Peyer's patch (tissue), 4 donors: ENCODE results near the gene ZNF770. TPM values are rescaled to one million over a fixed set of nuclear protein-coding genes. Genes with fewer than 3 reads are reported as not detected.

Experiments
- DNase-seq, 3 donors: peaks; one replicate each; pipeline ENCODE4 v3.0.0-alpha.2; 2017 to 2019
- H3K27ac ChIP-seq, 4 donors: fragments of 200-600 bp; sonication (generic); one replicate each; pipeline ENCODE4 v1.5.1; 2016 to 2019
- H3K27me3 ChIP-seq, 2 donors: fragments of 200-600 bp; sonication (generic); one replicate each; pipeline ENCODE4 v1.5.1; 2019
- H3K36me3 ChIP-seq, 3 donors: fragments of 200-600 bp; sonication (generic); one replicate each; pipeline ENCODE4 v1.5.1; 2016 to 2019
- H3K4me1 ChIP-seq, 4 donors: fragments of 200-600 bp; sonication (generic); one replicate each; pipeline ENCODE4 v1.5.1; 2016 to 2019
- H3K4me3 ChIP-seq, 4 donors: fragments of 200-600 bp; sonication (generic); 1 replicate in 3 of 4; 2 replicates in 1 of 4; pipeline ENCODE4 v1.5.1; 2016 to 2019; ENCODE audit warnings: mild to moderate bottlenecking in 1 of 4
- H3K9me3 ChIP-seq, 4 donors: fragments of 200-600 bp; sonication (generic); one replicate each; pipeline ENCODE4 v1.5.1; 2016 to 2019; ENCODE audit warnings: mild to moderate bottlenecking in 1 of 4
- POLR2A ChIP-seq, 2 donors: fragments of 450-650 bp; IDR thresholded peaks; one replicate each; pipeline ENCODE4 v1.5.1; 2017; ENCODE audit warnings: antibody characterized with exemption in 2 of 2, mild to moderate bottlenecking in 2 of 2, moderate library complexity in 2 of 2
- total RNA-seq, 4 donors: library from RNA; depleted of rRNA; stranded (reverse); fragments of >200 nt; gene quantifications; one replicate each; pipeline ENCODE4 v1.1.0, GENCODE V29; 2016
- TF ChIP-seq, protein P1 (sequence below), 6 experiments: fragments of 450-650 bp in 4 of 6; fragments of 200-600 bp in 2 of 6; sonication (generic) in 1 of 6; IDR thresholded peaks; one replicate each; pipeline ENCODE4 v1.5.1; 2017 to 2019; ENCODE audit warnings: antibody characterized with exemption in 6 of 6, mild to moderate bottlenecking in 3 of 6, moderate library complexity in 1 of 6

ZNF770 gene, protein sequence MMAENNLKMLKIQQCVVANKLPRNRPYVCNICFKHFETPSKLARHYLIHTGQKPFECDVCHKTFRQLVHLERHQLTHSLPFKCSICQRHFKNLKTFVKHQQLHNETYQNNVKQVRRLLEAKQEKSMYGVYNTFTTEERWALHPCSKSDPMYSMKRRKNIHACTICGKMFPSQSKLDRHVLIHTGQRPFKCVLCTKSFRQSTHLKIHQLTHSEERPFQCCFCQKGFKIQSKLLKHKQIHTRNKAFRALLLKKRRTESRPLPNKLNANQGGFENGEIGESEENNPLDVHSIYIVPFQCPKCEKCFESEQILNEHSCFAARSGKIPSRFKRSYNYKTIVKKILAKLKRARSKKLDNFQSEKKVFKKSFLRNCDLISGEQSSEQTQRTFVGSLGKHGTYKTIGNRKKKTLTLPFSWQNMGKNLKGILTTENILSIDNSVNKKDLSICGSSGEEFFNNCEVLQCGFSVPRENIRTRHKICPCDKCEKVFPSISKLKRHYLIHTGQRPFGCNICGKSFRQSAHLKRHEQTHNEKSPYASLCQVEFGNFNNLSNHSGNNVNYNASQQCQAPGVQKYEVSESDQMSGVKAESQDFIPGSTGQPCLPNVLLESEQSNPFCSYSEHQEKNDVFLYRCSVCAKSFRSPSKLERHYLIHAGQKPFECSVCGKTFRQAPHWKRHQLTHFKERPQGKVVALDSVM
- 10 to 100 TPM; 11.5 to 23.9 (median 16.5) TPM for total RNA-seq

DNA sequence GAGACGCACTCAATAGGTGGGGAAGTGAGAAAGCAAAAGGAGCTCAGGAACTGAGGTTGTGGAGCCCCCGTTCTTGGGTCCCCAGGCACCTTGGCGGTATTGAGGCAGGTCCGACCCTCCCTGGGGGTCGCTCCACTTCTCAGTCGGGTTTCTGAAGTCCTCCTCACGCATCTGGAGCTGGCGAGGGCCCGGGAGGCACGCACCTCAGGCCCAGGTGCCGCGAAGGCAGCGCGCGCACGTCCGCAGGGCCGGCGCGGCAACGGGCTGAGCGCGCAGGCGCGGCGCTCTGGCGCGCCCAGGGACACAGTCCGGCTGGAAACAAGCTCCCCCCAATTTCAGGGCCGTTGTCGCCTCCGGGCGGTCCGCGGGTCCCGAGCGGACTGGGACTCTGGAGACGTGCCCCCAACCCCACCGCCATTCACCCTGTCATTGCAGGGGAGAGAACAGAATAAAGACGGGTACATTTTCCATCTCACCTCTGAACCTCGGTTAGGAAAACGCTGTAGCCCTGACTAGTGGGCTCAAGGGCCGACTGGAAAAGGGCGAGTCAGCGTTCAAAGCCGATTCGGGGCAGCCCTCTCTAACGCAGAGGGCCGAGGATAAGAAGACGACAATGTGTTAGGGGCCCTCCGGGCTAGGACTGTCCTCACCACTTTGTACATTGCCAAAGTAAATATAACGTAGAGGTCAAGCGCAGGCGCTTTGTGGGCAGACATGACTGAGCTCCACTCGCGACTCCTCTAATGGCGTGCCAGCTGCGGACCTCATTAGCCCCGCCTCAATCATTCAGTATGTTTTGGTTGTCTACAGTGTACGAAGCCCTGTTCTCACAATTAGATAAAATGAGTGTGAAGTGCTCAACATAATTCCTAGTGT lies at the start of gene ZNF770:
Gene ZNF770, minus strand, starts transcription at position 261 of the 876 bp plus-strand sequence. CDS start 4,853 bp downstream, outside the sequence.
- no peaks in the 10 kb centered on the region for H3K27me3 ChIP-seq
- TF ChIP-seq POLR2A (IDR thresholded peaks at IDR 0.05) = peak; percentile 44 to 81
- TF ChIP-seq, protein P1, sequence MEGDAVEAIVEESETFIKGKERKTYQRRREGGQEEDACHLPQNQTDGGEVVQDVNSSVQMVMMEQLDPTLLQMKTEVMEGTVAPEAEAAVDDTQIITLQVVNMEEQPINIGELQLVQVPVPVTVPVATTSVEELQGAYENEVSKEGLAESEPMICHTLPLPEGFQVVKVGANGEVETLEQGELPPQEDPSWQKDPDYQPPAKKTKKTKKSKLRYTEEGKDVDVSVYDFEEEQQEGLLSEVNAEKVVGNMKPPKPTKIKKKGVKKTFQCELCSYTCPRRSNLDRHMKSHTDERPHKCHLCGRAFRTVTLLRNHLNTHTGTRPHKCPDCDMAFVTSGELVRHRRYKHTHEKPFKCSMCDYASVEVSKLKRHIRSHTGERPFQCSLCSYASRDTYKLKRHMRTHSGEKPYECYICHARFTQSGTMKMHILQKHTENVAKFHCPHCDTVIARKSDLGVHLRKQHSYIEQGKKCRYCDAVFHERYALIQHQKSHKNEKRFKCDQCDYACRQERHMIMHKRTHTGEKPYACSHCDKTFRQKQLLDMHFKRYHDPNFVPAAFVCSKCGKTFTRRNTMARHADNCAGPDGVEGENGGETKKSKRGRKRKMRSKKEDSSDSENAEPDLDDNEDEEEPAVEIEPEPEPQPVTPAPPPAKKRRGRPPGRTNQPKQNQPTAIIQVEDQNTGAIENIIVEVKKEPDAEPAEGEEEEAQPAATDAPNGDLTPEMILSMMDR (IDR thresholded peaks at IDR 0.05) = peak in 2 of 6 experiments; percentile 8 to 9
- H3K27ac ChIP-seq = peak within 1 kb of the TSS; percentile 84 to 96 (median 93)
- peak; percentile 60 to 90 (median 87) for DNase-seq
- no peaks in the 10 kb centered on the region for H3K9me3 ChIP-seq
- peaks cover 0 to 33% (median 11%) of the 10 kb centered on the region in 4 donors for H3K4me1 ChIP-seq
- peak within 1 kb of the TSS; percentile 62 to 93 (median 70) for H3K4me3 ChIP-seq
- H3K36me3 ChIP-seq = peaks cover 0 to under 1% (median 0%) of the 10 kb centered on the region in 3 donors

DNA sequence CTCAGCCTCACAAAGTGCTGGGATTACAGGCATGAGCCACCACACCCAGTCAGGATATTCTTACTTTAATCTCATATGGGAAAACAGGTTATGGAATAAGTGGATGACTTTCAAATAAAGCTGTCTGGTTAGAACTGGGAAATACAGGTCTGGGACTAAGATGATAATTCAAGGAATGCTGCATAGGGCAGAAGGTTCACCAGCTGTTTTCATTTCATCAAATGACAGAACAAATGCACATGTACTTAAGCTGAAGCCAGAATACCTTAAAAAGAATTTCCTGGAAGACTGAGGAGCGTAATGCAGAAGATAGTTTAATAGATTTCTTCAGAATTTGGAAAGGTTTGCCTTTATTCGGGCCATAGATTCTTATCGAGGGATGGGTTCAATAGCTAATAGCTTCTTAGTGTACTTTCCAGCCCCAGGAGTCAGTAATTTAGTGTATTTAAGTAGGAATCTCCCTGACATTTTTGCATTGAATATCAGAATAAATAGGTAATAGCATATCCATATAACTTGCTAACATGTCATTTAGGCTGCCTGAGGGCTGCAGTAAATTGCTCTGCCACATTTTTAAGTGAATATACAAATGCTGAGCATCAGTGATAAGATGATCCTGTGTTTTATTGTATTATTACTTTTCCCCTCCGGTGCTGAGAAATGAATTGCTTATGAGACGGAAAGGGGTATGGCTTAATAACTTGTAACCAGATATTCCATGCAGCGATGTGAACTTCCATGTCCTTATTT lies 40.3 kb upstream of the ZNF770 start:
- H3K9me3 ChIP-seq = no peaks in the 10 kb centered on the region
- no peak for DNase-seq
- H3K27ac ChIP-seq = no peak overlapping the region
- H3K27me3 ChIP-seq = no peaks in the 10 kb centered on the region
- H3K4me1 ChIP-seq = no peaks in the 10 kb centered on the region
- H3K36me3 ChIP-seq = no peaks in the 10 kb centered on the region
- TF ChIP-seq, protein P1 (IDR thresholded peaks at IDR 0.05) = no peak
- TF ChIP-seq POLR2A (IDR thresholded peaks at IDR 0.05) = no peak
- no peak overlapping the region for H3K4me3 ChIP-seq

DNA sequence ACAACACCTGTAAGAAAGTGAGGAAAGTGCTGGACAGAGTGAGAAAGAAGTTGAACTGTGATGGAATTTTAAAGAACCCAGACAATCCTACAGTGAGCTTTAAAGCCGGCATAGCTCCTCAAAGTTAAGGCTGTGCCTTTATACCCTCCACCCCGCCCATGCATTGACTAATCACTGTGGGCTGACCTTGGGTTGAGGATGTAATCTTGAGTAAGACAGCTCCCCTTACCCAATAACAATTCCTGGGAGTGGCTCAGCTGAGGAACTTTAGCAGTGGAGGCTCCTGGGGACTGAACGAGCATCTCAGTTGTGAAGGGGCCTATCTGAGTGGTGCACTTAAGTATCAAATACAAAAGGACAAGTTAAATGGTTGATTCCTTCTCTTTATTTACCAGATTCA lies 35.7 kb upstream of the ZNF770 start:
- Histone ChIP-seq H3K27ac (no peak overlapping the region), H3K4me3 (no peak overlapping the region), H3K36me3 (no peaks in the 10 kb centered on the region), H3K9me3 (no peaks in the 10 kb centered on the region), H3K4me1 (no peaks in the 10 kb centered on the region), H3K27me3 (no peaks in the 10 kb centered on the region)
- no peak for DNase-seq
- TF ChIP-seq POLR2A (IDR thresholded peaks at IDR 0.05) = no peak
- TF ChIP-seq, protein P1 (IDR thresholded peaks at IDR 0.05) = no peak

DNA sequence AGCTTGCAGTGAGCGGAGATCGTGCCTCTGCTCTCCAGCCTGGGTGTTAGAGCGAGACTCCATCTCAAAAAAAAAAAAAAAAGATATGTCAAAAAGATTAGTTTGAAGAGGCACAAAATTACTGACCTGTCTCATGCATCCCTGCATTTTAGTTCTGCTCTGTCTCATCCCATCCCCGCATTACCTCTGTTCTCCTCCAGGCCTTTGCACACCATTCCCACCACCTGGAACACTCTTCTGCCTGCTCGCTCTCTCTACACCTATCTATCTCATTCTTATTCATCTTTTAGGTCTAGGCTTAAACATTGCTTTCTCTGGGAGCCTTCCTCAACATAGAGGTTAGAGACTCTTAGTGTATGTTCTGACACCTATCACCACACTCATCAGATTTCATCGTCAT lies 32.9 kb upstream of the ZNF770 start:
- DNase-seq = no peak
- H3K4me1 ChIP-seq = no peaks in the 10 kb centered on the region
- H3K36me3 ChIP-seq = no peaks in the 10 kb centered on the region
- no peaks in the 10 kb centered on the region for H3K9me3 ChIP-seq
- H3K4me3 ChIP-seq = no peak overlapping the region
- no peaks in the 10 kb centered on the region for H3K27me3 ChIP-seq
- no peak overlapping the region for H3K27ac ChIP-seq
- TF ChIP-seq POLR2A (IDR thresholded peaks at IDR 0.05) = no peak
- TF ChIP-seq, protein P1 (IDR thresholded peaks at IDR 0.05) = no peak
